DMS114 treated with DMSO at 0.1 percent for 48 hours (cell line): ENCODE measurements around the gene TIE1.
"Not testable (repeated sequence)": the region's sequence is repeated elsewhere in the genome, so short reads cannot be mapped to it uniquely, and the experiment has no call there.

ENCODE experiments used
- DNase-seq: peaks from one replicate; lab custom pipeline; 2025; ENCODE audit not compliant: unreplicated experiment; lab: John Stamatoyannopoulos, UW

The TIE1 gene

GRCh38 chr1:43358746-43359693 is 58.2 kb downstream of the TIE1 start, which contains the start of gene CDC20:
Gene CDC20 (plus strand): TSS chr1:43358981. CDS start chr1:43359216, 235 bp downstream.
- peak; percentile 98 for DNase-seq

- DNase-seq = no peak
Measured at GRCh38 chr1:43359696-43360095, 58.9 kb downstream of the TIE1 start.

GRCh38 chr1:43360616-43361015 is 59.8 kb downstream of the TIE1 start:
- DNase-seq = no peak

- no peak for DNase-seq
Measured at GRCh38 chr1:43363283-43363934, 62.6 kb downstream of the TIE1 start.

- DNase-seq = no peak
Measured at GRCh38 chr1:43363935-43364525, 63.2 kb downstream of the TIE1 start.

GRCh38 chr1:43365678-43366077 is 64.9 kb downstream of the TIE1 start:
- no peak for DNase-seq

GRCh38 chr1:43366179-43366578 is 65.4 kb downstream of the TIE1 start:
- DNase-seq = no peak

- DNase-seq = no peak
Measured at GRCh38 chr1:43366601-43367025, 65.8 kb downstream of the TIE1 start.

- DNase-seq = no peak
Measured at GRCh38 chr1:43367026-43367903, 66.5 kb downstream of the TIE1 start.

GRCh38 chr1:43367904-43368645 is 67.3 kb downstream of the TIE1 start, which contains the start of gene ELOVL1:
Gene ELOVL1 (minus strand): TSS chr1:43368011. CDS start chr1:43365609, 2,402 bp downstream.
- peak; percentile 74 for DNase-seq

- DNase-seq = no peak
Measured at GRCh38 chr1:43368646-43369020, 67.9 kb downstream of the TIE1 start.

GRCh38 chr1:43369779-43370178 is 69.0 kb downstream of the TIE1 start:
- DNase-seq = not testable (repeated sequence)

- no peak for DNase-seq
Measured at GRCh38 chr1:43370564-43370963, 69.8 kb downstream of the TIE1 start.

- DNase-seq = no peak
Measured at GRCh38 chr1:43372172-43372571, 71.4 kb downstream of the TIE1 start.
